Effector memory CD4-positive, alpha-beta T cell (primary cell): ENCODE measurements around the gene PTPRN2.

Experiments
- DNase-seq, 3 donors: peaks; one replicate each; pipeline ENCODE4 v3.0.0-alpha.2; 2020
- H3K27ac ChIP-seq: 2 replicates; pipeline ENCODE4 v1.7.0; 2013; ENCODE audit warnings: mild to moderate bottlenecking, low read length, moderate library complexity; ENCODE audit not compliant: insufficient read depth, poor library complexity, severe bottlenecking
- H3K27me3 ChIP-seq: replicated peaks from 2 replicates; pipeline ENCODE4 v1.7.0; 2013; ENCODE audit warnings: mild to moderate bottlenecking, low read length; ENCODE audit not compliant: insufficient read depth, control insufficient read depth, poor library complexity, severe bottlenecking
- H3K36me3 ChIP-seq: 2 replicates; pipeline ENCODE4 v1.7.0; 2013; ENCODE audit warnings: mild to moderate bottlenecking, low read length, moderate library complexity; ENCODE audit not compliant: control insufficient read depth, insufficient read depth
- H3K4me1 ChIP-seq: 2 replicates; pipeline ENCODE4 v1.7.0; 2013; ENCODE audit warnings: low read length, mild to moderate bottlenecking; ENCODE audit not compliant: control insufficient read depth, insufficient read depth, poor library complexity, severe bottlenecking
- H3K4me3 ChIP-seq: 2 replicates; pipeline ENCODE4 v1.7.0; 2013; ENCODE audit warnings: low read length, low read depth, mild to moderate bottlenecking; ENCODE audit not compliant: insufficient read depth, poor library complexity, severe bottlenecking
- H3K9me3 ChIP-seq: 2 replicates; pipeline ENCODE4 v1.7.0; 2013; ENCODE audit warnings: mild to moderate bottlenecking, low read length, moderate library complexity; ENCODE audit not compliant: control insufficient read depth

Gene PTPRN2

DNA sequence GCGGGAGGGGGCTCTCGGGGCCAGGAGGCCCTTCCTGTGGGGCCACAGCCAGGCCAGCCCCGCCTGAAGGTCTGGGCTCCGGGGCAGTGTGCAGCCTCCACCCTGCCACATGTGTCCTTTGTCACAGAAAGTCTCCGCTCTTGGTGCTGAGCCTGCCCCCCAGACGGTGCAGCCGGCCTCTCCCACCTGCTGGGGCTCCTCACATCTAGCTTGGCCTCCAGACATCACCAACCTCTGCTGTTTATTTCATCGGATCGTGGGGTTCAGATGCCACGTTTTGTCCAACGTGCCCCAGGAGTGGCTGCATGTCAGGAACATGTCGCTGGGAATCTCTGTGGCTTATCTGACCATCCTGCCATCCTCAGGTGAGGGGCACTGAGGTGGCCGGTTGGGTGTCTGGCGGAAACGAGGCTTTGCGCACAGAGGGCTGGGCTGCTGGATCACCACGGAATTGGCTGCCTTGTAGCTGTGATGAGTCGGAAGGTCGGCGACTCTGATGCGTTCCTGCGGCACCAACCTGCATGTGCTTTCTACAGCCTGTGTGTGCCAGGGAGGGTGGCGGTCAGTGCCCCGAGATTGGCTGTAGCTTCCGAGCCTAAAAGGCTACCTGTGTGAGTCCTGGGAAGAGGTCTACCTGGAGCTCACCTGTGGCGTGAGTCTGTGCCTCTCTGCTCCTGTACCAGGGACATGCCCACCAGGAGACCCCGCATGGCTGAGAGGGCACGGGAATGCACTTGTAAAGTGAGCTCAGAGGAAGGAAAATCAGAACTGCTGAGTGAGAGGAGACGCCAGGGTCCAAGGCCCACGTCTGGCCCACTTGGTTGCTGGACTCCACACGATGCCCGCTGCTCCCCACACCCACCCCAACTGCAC, 934.4 kb downstream of the PTPRN2 start:
- Histone ChIP-seq H3K36me3 (no peaks in the 10 kb centered on the region), H3K9me3 (no peaks in the 10 kb centered on the region), H3K4me3 (no peak overlapping the region), H3K4me1 (no peaks in the 10 kb centered on the region), H3K27ac (no peak overlapping the region), H3K27me3 (no peaks in the 10 kb centered on the region)
- DNase-seq, result no peak

DNA sequence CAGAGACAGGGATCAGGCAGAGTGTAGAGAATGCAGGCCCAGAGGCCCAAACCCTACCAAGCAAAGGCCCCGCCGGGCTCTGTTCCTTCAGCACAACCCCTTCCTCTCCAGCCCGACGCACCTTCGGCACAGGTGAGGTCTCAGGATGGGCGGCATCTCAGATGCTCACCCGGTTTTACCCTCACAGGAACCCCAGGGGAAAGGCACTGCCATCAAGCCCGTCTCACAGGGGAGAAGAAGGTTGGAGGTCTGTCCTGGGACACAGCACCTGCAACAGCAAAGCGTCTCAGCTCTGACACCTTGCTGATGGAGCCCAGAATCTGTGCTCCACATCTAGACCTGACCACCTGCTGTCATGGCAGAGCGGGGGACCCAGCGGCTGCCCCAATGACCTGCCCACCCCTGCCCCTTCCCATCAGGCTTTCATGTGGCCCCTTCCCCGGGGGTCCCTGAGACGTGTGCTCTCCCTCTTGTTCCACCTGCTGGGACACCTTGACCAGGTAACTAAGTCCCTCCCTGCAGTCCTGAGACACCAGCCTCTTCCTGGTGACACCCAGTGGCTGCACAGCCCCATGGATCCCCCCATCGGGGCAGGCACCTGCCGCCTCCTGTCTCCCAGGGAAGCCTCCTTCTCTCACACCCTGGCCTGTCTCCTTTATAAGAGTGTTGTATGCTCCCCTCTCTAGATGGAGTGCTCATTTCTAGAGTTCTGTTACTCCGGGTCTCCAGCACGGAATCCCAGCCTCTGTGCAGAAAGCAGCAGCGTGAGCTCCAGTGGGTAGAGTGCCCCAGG, 935.3 kb downstream of the PTPRN2 start:
- H3K9me3 ChIP-seq, result no peaks in the 10 kb centered on the region
- H3K27ac ChIP-seq, result no peak overlapping the region
- H3K36me3 ChIP-seq, result no peaks in the 10 kb centered on the region
- no peak for DNase-seq
- no peak overlapping the region for H3K4me3 ChIP-seq
- no peaks in the 10 kb centered on the region for H3K27me3 ChIP-seq
- H3K4me1 ChIP-seq, result no peaks in the 10 kb centered on the region

DNA sequence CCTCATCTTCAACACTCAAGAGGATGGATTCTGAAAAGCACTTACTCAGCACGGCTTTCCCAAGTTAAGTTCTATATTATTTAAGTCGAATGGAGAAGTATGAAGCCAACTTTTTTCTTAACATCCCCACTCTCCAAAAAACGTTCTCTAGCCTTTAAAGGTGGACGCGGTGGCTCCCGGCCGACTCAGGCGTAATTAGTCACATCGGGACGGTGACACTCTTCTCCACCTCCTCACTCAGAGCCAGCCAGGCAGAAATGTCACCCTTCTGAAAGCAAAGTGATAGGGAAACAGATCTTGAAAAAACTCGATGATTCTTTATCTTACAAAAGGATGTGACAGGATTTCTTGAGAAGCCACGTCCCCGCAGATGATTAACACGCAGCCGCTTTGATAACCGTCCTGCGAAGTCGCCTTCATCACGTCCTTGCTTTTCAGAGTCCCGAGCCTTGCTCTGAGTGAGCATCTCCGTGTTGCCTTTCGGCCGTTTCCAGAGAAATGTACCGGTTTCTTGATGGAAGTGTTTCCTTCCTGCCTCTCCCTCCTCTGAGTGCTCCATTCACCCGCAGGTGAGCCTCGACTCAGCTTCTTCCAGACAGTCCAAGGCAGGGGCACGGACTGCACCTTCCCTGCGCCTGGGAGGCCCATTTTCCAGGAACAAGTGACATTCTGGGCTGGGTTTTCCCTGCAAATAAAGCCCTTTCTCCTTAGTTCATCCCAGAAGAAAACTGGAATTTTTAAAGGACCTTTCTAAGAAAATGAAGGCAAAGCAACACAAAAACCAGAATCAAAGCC, 936.1 kb downstream of the PTPRN2 start:
- DNase-seq, result no peak
- Histone ChIP-seq H3K27me3 (no peaks in the 10 kb centered on the region), H3K27ac (no peak overlapping the region), H3K9me3 (no peaks in the 10 kb centered on the region), H3K4me3 (no peak overlapping the region), H3K4me1 (no peaks in the 10 kb centered on the region), H3K36me3 (no peaks in the 10 kb centered on the region)

DNA sequence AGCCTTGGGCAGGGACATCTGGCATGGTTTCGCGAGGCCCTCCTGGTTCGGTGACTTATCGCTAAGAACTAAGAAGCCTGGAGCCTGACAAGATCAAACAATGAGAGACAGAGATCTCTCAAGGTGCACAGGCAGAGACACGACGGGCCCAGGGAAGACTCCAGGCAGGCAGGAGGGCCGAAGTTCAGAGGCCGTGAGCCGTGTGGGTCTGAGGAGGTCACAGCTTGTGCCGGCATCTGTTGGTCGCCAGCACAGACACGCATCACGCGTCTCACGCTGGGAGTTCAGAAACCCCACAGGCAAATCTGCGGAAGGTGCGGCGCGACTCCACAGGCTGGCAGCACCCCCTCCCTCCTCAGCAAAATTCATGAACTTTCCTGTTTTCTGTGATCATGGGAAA, 936.8 kb downstream of the PTPRN2 start:
- no peak for DNase-seq

DNA sequence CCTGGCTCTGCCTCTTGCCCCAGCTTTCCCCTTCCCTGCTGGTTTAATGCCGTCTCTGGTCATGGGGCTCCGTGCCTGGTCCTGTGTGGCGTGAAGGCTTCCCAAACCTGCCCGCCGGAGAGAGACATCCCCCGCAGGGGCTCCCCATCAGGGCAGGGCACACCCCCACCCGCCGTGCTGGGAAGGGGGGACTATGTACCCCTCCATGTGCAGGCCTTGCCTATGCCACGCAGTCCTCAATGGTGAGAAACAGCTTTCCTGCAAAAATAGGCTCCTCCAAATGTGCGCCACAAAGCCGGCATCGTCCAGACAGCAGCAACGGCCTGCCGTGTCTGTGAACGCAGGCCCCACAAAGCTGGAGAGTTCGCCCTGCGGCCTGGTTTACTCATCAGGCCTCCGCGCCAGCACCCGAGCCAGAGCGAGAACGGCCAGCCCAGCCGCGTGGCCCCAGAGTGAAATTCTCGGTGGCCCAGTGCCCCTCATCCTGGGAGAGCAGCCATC, 937.4 kb downstream of the PTPRN2 start:
- DNase-seq, result no peak
- Histone ChIP-seq H3K36me3 (no peaks in the 10 kb centered on the region), H3K4me3 (no peak overlapping the region), H3K27me3 (no peaks in the 10 kb centered on the region), H3K4me1 (no peaks in the 10 kb centered on the region), H3K9me3 (no peaks in the 10 kb centered on the region), H3K27ac (no peak overlapping the region)

More for the DNA sequence above, 936.8 kb downstream of the PTPRN2 start:
- no peaks in the 10 kb centered on the region for H3K9me3 ChIP-seq
- H3K36me3 ChIP-seq, result no peaks in the 10 kb centered on the region
- H3K4me3 ChIP-seq, result no peak overlapping the region
- H3K27me3 ChIP-seq, result no peaks in the 10 kb centered on the region
- H3K27ac ChIP-seq, result no peak overlapping the region
- no peaks in the 10 kb centered on the region for H3K4me1 ChIP-seq

DNA sequence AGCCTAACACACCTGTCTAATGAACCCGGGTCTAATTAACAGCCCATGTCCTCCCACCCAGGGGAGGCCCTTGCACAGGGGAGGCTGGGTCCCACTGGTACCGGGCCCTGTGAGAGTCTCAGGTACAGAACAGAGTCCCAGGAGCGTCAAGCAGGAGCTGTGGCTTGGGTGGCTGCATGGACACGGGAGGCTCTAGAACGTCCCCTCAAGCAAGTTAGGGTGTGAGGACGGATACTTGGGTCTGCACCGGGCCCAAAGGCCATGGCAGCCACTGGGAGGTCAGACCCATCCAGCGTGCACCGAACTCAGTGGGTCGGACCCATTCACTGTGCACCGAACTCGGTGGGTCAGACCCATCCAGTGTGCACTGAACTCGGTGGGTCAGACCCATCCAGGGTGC, 941.1 kb downstream of the PTPRN2 start:
- DNase-seq, result no peak
- Histone ChIP-seq H3K4me1 (no peaks in the 10 kb centered on the region), H3K9me3 (no peaks in the 10 kb centered on the region), H3K36me3 (no peaks in the 10 kb centered on the region), H3K27me3 (no peaks in the 10 kb centered on the region), H3K4me3 (no peak overlapping the region), H3K27ac (no peak overlapping the region)

DNA sequence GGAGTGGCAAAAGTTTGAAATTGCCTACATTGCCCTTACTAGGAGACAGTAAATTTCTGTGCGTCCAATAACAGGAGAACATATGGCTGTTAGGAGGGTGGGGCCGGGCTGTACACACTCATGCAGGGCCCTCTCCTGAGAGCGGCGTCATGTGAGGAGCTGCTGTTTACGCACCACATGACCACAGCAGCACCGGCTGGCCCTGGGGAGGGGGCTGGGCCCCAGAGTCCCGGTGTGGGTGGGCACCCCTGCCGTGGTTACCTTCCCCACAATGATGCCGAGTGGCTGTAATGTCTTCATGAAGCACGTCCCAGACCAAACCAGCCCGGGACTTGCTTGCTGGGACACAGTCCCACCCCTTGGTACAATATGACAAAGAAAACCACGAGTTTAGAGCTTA, 942.1 kb downstream of the PTPRN2 start:
- no peak for DNase-seq
- Histone ChIP-seq H3K27ac (no peak overlapping the region), H3K4me3 (no peak overlapping the region), H3K9me3 (no peaks in the 10 kb centered on the region), H3K27me3 (no peaks in the 10 kb centered on the region), H3K36me3 (no peaks in the 10 kb centered on the region), H3K4me1 (no peaks in the 10 kb centered on the region)

DNA sequence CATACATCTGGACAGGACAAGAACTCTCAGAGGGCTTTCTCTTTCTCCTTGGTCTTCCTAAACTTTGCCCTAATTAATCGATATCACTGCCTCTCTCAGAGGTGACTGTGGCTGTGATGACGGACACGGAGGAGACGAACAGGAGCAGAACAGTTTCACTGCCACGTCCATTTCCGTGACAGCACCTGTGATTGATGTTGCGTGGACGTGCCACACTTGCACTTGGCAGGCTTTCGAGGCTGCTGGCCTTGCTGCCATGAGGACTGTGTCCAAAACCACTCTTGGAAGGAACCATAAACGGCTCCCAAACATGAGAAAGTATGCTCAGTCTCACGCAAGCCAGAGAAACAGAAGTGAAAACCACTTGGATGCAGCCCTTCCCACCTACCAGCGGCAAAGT, 942.7 kb downstream of the PTPRN2 start:
- no peak overlapping the region for H3K27ac ChIP-seq
- no peaks in the 10 kb centered on the region for H3K27me3 ChIP-seq
- H3K4me1 ChIP-seq, result no peaks in the 10 kb centered on the region
- H3K36me3 ChIP-seq, result no peaks in the 10 kb centered on the region
- H3K4me3 ChIP-seq, result no peak overlapping the region
- H3K9me3 ChIP-seq, result peaks cover under 1% of the 10 kb centered on the region
- no peak for DNase-seq

DNA sequence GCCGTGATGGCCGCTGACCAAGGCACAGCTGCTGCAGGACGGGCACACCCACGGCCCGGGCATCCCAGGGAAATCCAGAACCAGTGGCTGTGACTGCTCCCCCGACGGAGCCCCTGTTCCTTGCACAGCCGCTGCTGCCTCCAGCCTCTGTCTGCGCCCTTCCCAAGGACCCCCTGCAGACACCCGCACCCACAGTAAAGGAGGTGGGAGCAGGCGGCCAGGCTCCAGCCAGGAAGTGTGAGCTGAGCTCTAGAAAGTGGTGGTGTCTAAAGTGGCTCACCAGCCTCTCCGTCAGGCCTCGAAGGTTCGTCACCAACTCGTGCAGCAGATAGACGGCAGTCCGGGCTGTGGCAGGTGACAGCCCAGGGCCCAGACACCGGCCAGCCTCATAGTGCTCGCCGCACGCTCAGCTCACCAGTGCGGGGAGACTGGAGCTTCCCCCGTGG, 944.1 kb downstream of the PTPRN2 start:
- no peak for DNase-seq
- no peak overlapping the region for H3K4me3 ChIP-seq
- peaks cover 5% of the 10 kb centered on the region for H3K9me3 ChIP-seq
- H3K4me1 ChIP-seq, result no peaks in the 10 kb centered on the region
- no peaks in the 10 kb centered on the region for H3K27me3 ChIP-seq
- H3K36me3 ChIP-seq, result no peaks in the 10 kb centered on the region
- no peak overlapping the region for H3K27ac ChIP-seq
